Brain microvascular endothelial cell (primary cell): ENCODE measurements around the gene SACM1L.

Experiments used
- DNase-seq: peaks from one replicate; pipeline ENCODE4 v3.0.0-alpha.2; 2020
- H3K27ac ChIP-seq: fragments of 250-450 bp; sonication (Bioruptor Pico); 2 replicates; pipeline ENCODE4 v1.5.1; 2020; ENCODE audit warnings: mild to moderate bottlenecking, moderate library complexity
- H3K27me3 ChIP-seq: fragments of 250-450 bp; sonication (Bioruptor Pico); replicated peaks from 2 replicates; pipeline ENCODE4 v1.5.1; 2020; ENCODE audit warnings: mild to moderate bottlenecking
- H3K36me3 ChIP-seq: fragments of 250-450 bp; sonication (Bioruptor Pico); replicated peaks from 2 replicates; pipeline ENCODE4 v1.5.1; 2020; ENCODE audit warnings: mild to moderate bottlenecking
- H3K4me3 ChIP-seq: 2 replicates; pipeline ENCODE4 v1.5.1; 2011; ENCODE audit warnings: low read depth, mild to moderate bottlenecking, control low read depth, low read length, moderate library complexity
- in situ Hi-C: cut with HindIII; loops from 2 replicates; pipeline ENCODE4 v1.10.0; 2017; ENCODE audit warnings: low sequenced_read_pairs, low pct_ligation_motif_present
- TF ChIP-seq, protein P1 (sequence below): IDR thresholded peaks from 2 replicates; pipeline ENCODE4 v1.5.1; 2011; ENCODE audit warnings: low read depth, mild to moderate bottlenecking, moderate library complexity, low read length, control low read depth, inconsistent platforms; ENCODE audit errors: missing control alignments

Gene SACM1L

DNA sequence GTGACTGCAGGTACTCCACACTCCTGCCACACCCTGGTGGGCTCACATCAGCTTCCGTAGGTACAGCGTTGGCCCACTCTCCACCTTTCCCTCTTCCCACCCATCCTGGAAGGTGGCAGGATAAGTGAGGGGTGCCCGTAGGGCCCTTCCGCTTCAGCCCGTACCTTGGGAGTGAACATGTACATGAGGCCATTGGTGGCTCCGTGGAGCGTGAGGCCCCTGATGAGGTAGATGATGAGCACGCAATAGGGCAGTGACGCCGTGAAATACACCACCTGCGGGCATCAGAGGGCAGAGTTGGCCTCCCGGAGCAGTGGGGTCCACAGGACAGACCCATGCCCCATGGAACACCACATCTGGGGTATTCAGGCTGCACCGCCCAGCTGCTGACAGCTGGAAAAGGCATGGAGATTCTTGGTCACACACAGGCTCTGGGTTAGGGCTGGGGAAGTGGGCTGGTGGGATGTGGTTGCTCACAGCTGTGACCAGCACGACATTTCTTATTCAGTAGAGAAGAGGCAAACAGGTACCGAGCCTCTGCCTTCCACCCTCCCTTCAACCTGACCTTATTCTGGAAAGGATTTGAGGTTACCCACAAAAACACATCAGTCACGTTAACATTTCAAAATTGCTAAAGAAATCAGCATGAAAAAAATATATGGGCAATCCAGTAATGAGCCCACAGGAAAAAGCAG is 83.3 kb downstream of the SACM1L start:
- DNase-seq: no peak
- H3K27me3 ChIP-seq: peaks cover 10% of the 10 kb centered on the region
- in situ Hi-C loops: loop anchor here (25.0 kb wide), 1 partner anchor 290 kb away; no protein-coding TSS in a partner anchor
- no peak overlapping the region for H3K4me3 ChIP-seq
- H3K36me3 ChIP-seq: no peaks in the 10 kb centered on the region
- no peak overlapping the region for H3K27ac ChIP-seq
- TF ChIP-seq, protein P1, sequence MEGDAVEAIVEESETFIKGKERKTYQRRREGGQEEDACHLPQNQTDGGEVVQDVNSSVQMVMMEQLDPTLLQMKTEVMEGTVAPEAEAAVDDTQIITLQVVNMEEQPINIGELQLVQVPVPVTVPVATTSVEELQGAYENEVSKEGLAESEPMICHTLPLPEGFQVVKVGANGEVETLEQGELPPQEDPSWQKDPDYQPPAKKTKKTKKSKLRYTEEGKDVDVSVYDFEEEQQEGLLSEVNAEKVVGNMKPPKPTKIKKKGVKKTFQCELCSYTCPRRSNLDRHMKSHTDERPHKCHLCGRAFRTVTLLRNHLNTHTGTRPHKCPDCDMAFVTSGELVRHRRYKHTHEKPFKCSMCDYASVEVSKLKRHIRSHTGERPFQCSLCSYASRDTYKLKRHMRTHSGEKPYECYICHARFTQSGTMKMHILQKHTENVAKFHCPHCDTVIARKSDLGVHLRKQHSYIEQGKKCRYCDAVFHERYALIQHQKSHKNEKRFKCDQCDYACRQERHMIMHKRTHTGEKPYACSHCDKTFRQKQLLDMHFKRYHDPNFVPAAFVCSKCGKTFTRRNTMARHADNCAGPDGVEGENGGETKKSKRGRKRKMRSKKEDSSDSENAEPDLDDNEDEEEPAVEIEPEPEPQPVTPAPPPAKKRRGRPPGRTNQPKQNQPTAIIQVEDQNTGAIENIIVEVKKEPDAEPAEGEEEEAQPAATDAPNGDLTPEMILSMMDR: no peak

GRCh38 chr3:45773072-45773471 is 83.9 kb downstream of the SACM1L start:
- in situ Hi-C loops: loop anchor here (25.0 kb wide), 1 partner anchor 289 kb away; no protein-coding TSS in a partner anchor
- H3K27ac ChIP-seq: no peak overlapping the region
- H3K4me3 ChIP-seq: no peak overlapping the region
- TF ChIP-seq, protein P1: no peak
- peaks cover 10% of the 10 kb centered on the region for H3K27me3 ChIP-seq
- no peak for DNase-seq
- no peaks in the 10 kb centered on the region for H3K36me3 ChIP-seq

DNA sequence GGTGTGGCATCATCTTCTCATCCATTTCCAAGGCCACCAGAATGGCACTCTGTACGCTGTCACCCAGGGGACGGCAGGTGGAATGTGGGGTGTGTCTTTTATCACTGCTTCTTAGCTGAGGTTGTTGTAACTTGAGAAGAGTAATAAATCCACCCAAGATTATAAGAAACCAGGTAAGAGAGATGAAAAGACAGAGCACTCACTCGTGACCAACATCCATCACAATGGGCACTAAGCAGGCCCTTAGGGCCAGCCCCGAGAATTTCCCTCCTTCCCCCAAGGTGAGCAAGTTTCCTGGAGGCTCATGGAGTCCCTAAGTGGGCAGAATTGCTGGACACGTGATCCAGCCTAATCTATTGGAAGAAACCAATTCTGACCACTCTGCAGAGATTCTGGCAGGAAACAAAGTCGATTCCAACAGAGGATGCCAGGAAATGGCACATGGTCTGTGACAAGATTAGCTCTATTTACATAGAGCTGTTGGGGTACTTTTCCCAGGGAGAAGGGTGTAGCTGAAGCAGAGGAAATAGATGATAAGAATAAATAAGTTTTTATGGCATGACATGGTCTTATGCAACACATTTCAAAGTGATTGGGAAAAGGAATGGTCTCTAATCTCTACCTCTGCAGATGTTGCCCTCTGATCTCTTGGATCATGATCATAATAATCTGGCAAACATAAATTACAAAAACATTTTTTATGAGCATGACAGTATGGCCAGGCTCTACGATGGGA is 84.7 kb downstream of the SACM1L start:
- DNase-seq: no peak
- H3K4me3 ChIP-seq: no peak overlapping the region
- TF ChIP-seq, protein P1: no peak
- no peak overlapping the region for H3K27ac ChIP-seq
- no peaks in the 10 kb centered on the region for H3K36me3 ChIP-seq
- in situ Hi-C loops: loop anchor here (25.0 kb wide), 1 partner anchor 288 kb away; no protein-coding TSS in a partner anchor
- peaks cover 9% of the 10 kb centered on the region for H3K27me3 ChIP-seq

GRCh38 chr3:45774581-45775521 is 85.7 kb downstream of the SACM1L start:
- Histone ChIP-seq H3K36me3 (no peaks in the 10 kb centered on the region), H3K27me3 (peaks cover 11% of the 10 kb centered on the region), H3K27ac (no peak overlapping the region), H3K4me3 (no peak overlapping the region)
- TF ChIP-seq, protein P1: no peak
- DNase-seq: no peak
- in situ Hi-C loops: loop anchor here (25.0 kb wide), 1 partner anchor 287 kb away; no protein-coding TSS in a partner anchor

- H3K27me3 ChIP-seq: peaks cover 5% of the 10 kb centered on the region
- no peaks in the 10 kb centered on the region for H3K36me3 ChIP-seq
- in situ Hi-C loops: no loop called here
Observed at GRCh38 chr3:45775571-45776300, 86.5 kb downstream of the SACM1L start.

More at GRCh38 chr3:45775571-45776300, 86.5 kb downstream of the SACM1L start:
- DNase-seq: no peak
- TF ChIP-seq, protein P1: no peak
- Histone ChIP-seq H3K4me3 (no peak overlapping the region), H3K27ac (no peak overlapping the region)
